ENCODE data around the gene JMJD1C. TPM values are rescaled to one million over a fixed set of nuclear protein-coding genes. Genes with fewer than 3 reads are reported as not detected.

JMJD1C gene
- total RNA-seq, 4 donors from 2014 or later: 92.0 to 153 (median 124) TPM

- TF ChIP-seq POLR2A (IDR thresholded peaks at IDR 0.05) (no peak), CTCF (IDR thresholded peaks at IDR 0.05) (no peak)
- Histone ChIP-seq H3K27me3 (no peaks in the 10 kb centered on the region), H3K36me3 (peaks cover 0 to 31% (median 0%) of the 10 kb centered on the region in 3 donors), H3K4me3 (no peak overlapping the region), H3K27ac (no peak overlapping the region), H3K4me1 (peaks cover 0 to 28% (median 8%) of the 10 kb centered on the region in 4 donors), H3K9me3 (no peaks in the 10 kb centered on the region)
- DNase-seq: no peak
Measured at GRCh38 chr10:63208986-63209385, 256.8 kb downstream of the JMJD1C start.

DNA sequence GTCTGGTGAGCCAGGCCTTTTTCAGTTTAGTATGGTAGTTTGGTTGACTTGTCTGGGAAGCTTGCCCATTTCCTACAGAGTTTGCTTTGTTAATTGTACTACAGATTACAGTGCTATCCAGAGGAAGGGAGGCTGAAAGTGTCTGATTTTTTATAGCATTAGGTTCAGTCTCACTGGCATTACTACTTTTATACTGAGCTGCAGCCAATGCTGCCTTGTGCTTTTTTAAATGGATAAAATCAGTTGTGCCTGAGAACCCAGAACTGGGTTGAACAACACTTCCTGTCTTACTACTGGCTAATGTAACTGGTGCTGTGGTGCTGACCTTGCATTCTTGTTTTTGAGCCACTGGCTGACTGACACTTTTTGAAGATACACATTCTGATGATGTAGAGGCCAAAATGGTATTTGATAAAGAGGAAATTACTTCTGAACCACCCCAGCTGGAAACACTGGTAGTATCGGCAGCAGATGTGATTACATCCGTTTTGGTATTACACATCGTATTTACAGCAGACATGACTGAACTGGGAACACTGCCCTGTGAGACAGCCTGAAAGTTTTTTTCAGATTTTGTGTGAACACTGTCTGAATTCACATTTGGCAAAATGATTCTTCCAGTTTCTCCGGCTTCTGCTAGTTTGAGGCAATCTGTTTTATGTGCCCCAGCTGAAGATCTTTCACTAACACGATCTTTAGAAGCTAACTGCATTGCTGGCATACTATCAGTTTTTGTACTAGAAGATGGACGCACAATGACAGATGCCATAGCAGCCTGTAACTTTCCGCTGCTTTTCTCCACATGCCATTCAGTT is 258.6 kb downstream of the JMJD1C start:
- Histone ChIP-seq H3K27ac (peak overlapping the region in 3 of 4 donors; percentile 53 to 60 (median 60)), H3K9me3 (no peaks in the 10 kb centered on the region), H3K4me3 (peak overlapping the region in 1 of 4 donors; percentile 4), H3K4me1 (peaks cover 0 to 28% (median 8%) of the 10 kb centered on the region in 4 donors), H3K27me3 (no peaks in the 10 kb centered on the region), H3K36me3 (peaks cover 0 to 23% (median 0%) of the 10 kb centered on the region in 3 donors)
- no peak for DNase-seq
- TF ChIP-seq CTCF (IDR thresholded peaks at IDR 0.05) (no peak), POLR2A (IDR thresholded peaks at IDR 0.05) (no peak)

GRCh38 chr10:63206576-63206975 is 259.2 kb downstream of the JMJD1C start:
- Histone ChIP-seq H3K36me3 (peaks cover 0 to 29% (median 0%) of the 10 kb centered on the region in 3 donors), H3K27ac (peak overlapping the region in 2 of 4 donors; percentile 60), H3K4me3 (no peak overlapping the region), H3K9me3 (no peaks in the 10 kb centered on the region), H3K27me3 (no peaks in the 10 kb centered on the region), H3K4me1 (peaks cover 0 to 28% (median 8%) of the 10 kb centered on the region in 4 donors)
- TF ChIP-seq POLR2A (IDR thresholded peaks at IDR 0.05): no peak
- no peak for TF ChIP-seq CTCF (IDR thresholded peaks at IDR 0.05)
- no peak for DNase-seq

DNA sequence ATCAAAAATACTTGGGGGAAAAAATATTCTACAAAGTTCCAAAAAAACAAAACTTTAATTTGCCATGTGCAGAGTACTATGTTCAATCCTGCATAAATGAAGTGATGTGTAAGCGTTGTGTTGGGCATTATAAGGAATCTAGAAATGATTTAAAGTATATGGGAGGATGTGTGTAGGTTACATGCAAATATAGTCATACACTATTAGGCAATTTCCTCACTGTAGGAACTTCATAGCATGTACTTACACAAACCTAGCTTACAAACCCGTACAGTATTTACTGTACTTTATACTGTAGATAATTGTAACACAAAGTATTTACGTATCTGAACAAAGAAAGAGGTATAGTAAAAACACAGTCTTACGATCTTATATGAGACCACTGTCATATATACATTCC is 260.4 kb downstream of the JMJD1C start:
- DNase-seq: no peak
- TF ChIP-seq CTCF (IDR thresholded peaks at IDR 0.05) (no peak), POLR2A (IDR thresholded peaks at IDR 0.05) (no peak)
- no peaks in the 10 kb centered on the region for H3K9me3 ChIP-seq
- H3K4me3 ChIP-seq: no peak overlapping the region
- no peak overlapping the region for H3K27ac ChIP-seq
- H3K4me1 ChIP-seq: peaks cover 0 to 28% (median 8%) of the 10 kb centered on the region in 4 donors
- H3K36me3 ChIP-seq: peaks cover 0 to 33% (median 0%) of the 10 kb centered on the region in 3 donors
- no peaks in the 10 kb centered on the region for H3K27me3 ChIP-seq

- H3K9me3 ChIP-seq: no peaks in the 10 kb centered on the region
- peaks cover 0 to 28% (median 8%) of the 10 kb centered on the region in 4 donors for H3K4me1 ChIP-seq
- no peak overlapping the region for H3K27ac ChIP-seq
- TF ChIP-seq CTCF (IDR thresholded peaks at IDR 0.05) (no peak), POLR2A (IDR thresholded peaks at IDR 0.05) (no peak)
- no peak overlapping the region for H3K4me3 ChIP-seq
- no peak for DNase-seq
- no peaks in the 10 kb centered on the region for H3K27me3 ChIP-seq
- peaks cover 0 to 36% (median 0%) of the 10 kb centered on the region in 3 donors for H3K36me3 ChIP-seq
Measured at GRCh38 chr10:63204667-63205391, 260.9 kb downstream of the JMJD1C start.
